ENCODE measurements around the gene MBNL1. TPM values are rescaled to one million over a fixed set of nuclear protein-coding genes. Genes with fewer than 3 reads are reported as not detected.
A peak's percentile ranks its signal among the peaks of the same experiment; 100 is the strongest.
"Not testable (repeated sequence)": the region's sequence is repeated elsewhere in the genome, so short reads cannot be mapped to it uniquely, and the experiment has no call there.

Gene MBNL1
- polyA plus RNA-seq, 4 donors, result 44.0 to 55.3 (median 52.5) TPM

DNA sequence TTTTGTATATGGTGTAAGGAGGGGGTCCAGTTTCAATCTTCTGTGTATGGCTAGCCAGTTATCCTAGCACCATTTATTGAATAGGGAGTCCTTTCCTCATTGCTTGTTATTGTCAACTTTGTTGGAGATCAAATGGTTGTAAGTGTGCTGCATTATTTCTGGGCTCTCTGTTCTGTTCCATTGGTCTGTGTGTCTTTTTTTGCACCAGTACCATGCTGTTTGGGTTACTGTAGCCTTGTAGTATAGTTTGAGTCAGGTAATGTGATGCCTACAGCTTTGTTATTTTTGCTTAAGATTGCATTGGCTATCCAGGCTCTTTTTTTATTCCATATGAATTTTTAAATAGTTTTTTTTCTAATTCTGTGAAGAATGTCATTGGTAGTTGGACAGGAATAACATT is 166.5 kb downstream of the MBNL1 start:
- not testable (repeated sequence) for DNase-seq (ENCODE audit: low read depth in 4 of 4, low spot score in 3 of 4)

DNA sequence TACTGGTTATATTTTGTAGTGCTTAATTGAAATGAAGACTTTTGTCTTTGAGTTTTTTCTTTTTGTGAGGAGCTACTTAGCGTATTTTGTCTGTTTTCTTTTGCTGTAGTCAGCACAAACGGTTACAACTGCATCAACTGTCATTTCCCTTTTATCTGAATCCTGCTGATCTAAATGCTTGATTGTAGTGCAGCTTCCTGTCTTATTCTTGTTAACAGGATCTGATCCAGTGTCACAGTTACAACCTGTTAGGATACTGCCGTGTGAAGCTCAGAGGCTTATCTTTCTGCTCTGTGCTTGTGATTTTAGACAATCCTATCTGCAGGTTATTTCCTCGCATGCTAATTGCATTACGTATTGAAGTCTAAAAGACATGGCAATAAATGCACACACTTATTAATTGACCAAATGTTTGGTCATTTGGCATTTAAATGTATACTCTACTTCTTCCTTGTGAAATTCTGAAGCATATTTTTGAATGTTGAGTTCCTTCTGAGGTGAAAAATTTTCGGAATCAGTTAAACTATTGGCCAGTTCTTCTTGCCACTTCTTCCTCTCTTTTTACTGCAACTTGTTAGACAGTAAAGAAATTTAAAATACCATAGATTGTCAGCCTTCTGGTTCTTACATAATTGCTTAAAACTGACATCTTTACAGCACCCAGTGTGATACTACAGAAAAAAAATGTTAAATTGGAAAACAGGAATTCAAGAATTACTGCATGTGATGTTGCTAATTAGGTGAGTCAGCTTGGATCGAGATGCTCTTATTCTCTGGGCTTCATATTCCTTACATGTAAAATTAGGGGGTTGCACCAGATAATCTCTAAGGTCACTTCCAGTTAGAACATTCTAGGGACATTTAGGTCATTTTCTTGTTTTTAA is 168.2 kb downstream of the MBNL1 start:
- no peak for DNase-seq (ENCODE audit: low read depth in 4 of 4, low spot score in 3 of 4)

DNA sequence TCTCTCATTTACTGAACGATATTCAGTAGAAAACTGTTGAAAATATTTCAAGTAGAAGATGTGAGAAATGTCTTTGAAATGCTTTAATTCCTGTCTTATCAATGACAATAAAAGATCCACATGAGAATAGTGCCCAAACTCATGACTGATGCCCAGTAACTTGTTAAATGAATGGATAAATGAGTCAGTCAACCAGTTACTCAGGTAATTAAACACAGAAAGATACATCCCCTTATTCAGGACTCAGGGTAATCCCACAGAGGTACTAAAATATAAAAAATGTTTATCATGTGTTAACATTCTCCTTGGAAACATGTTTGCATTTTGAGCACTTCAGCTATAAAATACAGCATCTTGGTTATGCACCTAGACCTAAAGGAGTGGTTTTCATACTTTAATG is 169.5 kb downstream of the MBNL1 start:
- DNase-seq (ENCODE audit: low read depth in 4 of 4, low spot score in 3 of 4), result no peak

DNA sequence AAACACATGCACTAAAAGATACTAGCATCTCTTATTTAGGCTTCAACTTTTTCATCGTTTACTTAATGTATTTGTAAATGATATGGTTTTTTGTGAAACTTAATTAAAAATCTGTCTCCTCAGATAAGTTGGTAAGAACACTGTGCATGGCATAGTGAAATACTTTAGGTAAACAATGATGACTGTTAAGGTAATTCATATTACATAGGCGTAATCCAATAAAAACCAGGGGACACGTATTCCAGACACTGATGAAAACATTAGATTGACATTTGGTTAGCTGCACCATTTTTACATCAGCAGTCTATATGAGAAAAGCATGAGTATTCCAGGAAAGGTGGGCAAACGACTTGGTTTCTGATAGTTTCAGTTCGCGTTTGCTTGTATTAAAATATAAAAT is 170.0 kb downstream of the MBNL1 start:
- no peak for DNase-seq (ENCODE audit: low read depth in 4 of 4, low spot score in 3 of 4)

DNA sequence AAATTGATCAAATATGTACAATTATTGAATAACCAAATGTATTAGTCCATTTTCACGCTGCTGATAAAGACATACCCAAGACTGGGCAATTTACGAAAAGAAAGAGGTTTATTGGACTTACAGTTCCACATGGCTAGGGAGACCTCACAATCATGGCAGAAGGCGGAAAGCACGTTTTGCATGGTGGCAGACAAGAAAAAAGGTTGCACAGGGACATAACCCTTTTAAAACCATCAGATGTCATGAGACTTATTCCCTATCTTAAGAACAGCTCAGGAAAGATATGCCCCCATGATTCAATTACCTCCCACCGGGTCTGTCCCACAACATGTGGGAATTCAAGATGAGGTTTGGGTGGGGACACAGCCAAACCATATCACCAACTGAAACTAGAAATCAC is 171.5 kb downstream of the MBNL1 start:
- DNase-seq (ENCODE audit: low read depth in 4 of 4, low spot score in 3 of 4), result not testable (repeated sequence)

DNA sequence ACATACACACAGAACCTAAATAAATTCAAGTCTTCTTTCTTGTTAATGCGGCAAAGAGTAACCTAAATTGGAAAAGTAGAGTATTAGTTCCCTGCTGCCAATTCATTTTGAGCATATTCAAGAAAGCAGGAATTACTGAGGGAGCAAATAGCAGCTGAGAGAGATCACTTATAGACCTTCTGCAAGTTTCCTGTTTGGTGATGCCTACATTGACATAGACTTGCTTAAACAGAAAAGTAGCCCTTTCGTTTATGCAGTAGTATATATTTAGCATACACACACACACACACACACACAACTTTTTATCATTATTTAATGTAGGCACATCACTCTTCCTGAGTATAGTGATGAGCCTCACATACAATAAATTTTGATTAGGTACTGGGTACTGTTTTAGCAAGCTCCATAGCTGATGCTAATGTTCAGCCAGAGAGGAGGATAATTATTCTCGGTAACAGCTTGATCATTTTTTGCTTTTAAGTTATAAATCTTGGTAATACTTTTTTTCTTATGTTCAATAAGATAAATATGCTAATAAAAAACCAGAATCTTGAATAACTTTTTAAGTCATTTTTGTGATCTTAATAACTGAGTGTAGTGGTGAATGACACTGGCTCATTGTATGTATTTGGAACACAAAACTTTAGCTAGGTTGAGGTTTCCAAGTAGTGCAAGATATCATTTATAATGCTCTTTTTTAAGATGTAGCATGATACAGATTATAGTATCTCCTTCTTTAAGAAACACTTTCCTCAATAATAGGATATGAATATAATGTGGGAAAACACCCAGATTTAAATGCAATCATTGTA is 174.7 kb downstream of the MBNL1 start:
- DNase-seq (ENCODE audit: low read depth in 4 of 4, low spot score in 3 of 4), result no peak

DNA sequence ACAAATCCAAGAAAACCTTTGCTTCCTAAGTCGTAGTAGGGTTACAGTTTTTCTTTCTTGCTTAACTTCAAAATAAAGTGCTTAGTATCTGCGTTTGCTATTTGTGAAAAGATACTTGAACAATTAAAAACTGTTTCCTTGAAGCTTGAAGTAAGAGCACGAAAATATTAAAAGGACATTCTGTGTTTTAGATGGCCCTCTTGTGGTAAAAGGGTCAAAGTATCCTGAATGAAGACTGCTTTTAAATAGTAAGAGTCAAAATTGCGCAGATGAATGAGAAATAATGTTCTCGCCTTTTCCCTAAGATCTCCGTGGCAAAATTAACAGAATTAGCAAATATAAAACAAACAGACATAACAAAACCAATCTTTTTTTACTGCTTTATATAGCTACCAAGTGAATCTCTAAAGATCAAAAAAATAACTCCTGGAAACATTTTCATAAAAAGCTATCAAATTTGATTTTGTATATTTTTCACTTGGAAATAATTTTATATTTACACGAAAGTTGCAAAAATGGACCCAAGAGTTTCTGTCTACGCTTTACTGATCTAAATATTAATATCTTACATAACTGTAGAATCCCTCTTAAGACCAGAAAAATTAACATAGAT is 175.4 kb downstream of the MBNL1 start:
- DNase-seq (ENCODE audit: low read depth in 4 of 4, low spot score in 3 of 4), result peak; percentile 20 to 41 (median 24)

DNA sequence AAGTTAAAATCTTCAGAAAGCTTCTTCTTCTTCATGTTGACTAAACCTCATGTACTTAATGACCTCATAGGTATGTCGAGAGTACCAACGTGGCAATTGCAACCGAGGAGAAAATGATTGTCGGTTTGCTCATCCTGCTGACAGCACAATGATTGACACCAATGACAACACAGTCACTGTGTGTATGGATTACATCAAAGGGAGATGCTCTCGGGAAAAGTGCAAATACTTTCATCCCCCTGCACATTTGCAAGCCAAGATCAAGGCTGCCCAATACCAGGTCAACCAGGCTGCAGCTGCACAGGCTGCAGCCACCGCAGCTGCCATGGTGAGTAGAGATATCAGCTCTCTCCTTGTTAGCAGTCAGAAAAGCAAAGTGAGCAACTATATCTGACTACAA is 176.5 kb downstream of the MBNL1 start:
- DNase-seq (ENCODE audit: low read depth in 4 of 4, low spot score in 3 of 4), result no peak

DNA sequence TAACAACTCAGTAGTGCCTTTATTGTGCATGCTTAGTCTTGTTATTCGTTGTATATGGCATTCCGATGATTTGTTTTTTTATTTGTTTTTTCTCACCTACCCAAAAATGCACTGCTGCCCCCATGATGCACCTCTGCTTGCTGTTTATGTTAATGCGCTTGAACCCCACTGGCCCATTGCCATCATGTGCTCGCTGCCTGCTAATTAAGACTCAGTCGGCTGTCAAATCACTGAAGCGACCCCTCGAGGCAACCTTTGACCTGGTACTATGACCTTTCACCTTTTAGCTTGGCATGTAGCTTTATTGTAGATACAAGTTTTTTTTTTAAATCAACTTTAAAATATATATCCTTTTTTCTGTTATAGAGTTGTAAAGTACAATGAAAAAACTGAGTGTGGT is 177.8 kb downstream of the MBNL1 start:
- DNase-seq (ENCODE audit: low read depth in 4 of 4, low spot score in 3 of 4), result no peak

DNA sequence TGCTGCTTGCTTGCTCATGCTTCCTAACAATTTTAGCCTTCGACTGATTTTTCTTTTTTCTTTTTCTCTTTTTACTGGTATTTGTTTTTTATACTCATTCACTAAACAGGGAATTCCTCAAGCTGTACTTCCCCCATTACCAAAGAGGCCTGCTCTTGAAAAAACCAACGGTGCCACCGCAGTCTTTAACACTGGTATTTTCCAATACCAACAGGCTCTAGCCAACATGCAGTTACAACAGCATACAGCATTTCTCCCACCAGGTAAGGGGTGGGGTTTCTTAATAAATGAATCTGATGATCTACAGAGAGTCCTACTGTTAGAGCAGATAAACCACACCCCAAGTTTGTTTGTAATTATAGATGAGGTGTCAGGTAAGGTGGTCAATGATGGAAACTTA is 178.8 kb downstream of the MBNL1 start:
- DNase-seq (ENCODE audit: low read depth in 4 of 4, low spot score in 3 of 4), result no peak

DNA sequence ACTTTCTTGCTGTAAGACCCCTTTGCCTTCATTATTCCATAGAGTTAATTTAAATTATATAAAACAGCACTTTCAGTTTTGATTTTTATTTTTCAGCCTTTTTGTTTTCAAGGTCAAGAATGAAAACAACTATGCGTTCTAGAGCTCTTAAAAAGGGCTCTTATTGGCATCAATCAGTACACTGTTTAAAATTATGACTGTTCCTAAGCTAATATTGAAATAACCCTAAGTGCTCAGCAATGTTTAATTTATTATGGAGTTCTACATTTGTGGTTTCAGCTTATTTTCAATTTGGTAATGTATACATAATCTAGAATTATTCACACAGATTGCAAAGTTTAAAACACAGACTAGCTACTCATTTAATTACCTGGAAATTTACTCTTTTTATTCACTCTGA is 179.4 kb downstream of the MBNL1 start:
- DNase-seq (ENCODE audit: low read depth in 4 of 4, low spot score in 3 of 4), result no peak

DNA sequence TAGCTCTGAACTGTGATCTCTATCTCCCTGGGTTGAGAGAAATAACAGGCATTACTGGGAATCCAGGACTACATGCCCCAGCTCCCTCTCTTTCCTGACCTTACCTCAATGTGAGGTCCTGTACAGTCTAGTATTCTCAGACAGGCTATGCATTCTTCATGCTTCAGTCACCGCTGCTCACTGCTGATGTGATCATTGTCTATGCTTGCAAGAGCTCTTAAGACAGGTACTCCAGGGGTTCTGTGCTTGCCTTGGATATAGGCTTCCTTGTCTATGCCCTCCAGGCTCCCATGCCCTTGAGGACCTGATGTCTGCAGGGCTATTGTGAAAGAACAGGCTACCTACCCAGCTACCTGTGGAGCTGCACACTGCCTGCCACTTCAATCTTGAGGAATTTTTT is 183.6 kb downstream of the MBNL1 start:
- no peak for DNase-seq (ENCODE audit: low read depth in 4 of 4, low spot score in 3 of 4)

DNA sequence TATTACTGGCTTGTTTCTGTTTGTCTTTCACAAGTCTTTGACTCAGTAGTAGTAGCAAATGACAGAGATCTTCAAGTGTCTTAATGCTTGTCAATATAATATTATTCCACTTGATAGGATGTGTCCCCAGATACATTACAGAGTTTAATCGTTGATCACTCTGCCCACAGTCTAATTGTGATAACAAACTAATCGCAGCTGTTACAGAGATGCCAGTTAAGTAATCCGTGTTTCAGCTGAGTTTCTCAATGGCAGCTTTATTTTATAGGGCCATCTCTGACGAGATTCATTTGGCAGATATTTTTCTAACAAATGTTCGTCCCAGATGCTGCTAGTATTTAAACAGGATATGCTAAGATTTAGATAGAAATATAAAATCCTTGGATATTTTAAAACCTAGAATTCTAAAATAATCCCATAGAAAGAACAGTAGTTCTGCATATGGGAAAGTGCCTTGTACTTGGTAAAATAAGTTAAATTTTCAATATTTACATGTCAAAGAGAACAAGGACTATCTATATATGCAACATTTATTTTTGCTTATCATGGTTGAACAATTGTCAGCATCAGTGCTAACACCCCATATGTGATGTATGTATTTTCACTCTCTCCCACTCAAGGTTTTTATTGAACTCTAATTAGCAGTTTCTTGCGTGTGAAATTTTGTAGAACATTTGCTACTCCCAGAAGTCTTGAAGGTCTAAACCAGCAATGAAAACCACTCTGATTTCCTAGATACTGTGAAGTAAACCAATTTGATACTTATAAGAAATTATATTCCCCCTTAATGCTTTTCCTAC is 185.5 kb downstream of the MBNL1 start:
- DNase-seq (ENCODE audit: low read depth in 4 of 4, low spot score in 3 of 4), result no peak

DNA sequence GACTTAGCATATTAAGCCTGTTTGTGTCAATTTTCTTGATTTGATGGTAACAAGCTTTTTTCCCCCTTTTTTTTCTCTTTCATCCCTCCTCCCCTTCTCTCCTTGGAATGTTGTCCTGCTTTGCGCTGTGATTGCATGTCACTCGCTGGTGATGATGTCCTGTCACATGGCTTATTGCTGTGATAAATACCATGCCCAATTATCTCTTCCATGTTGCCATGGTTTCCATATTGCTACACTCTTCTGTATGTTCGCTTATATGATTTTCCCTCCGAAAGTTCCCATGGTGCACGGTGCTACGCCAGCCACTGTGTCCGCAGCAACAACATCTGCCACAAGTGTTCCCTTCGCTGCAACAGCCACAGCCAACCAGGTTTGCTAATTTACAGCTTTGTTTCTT is 187.3 kb downstream of the MBNL1 start:
- DNase-seq (ENCODE audit: low read depth in 4 of 4, low spot score in 3 of 4), result no peak

DNA sequence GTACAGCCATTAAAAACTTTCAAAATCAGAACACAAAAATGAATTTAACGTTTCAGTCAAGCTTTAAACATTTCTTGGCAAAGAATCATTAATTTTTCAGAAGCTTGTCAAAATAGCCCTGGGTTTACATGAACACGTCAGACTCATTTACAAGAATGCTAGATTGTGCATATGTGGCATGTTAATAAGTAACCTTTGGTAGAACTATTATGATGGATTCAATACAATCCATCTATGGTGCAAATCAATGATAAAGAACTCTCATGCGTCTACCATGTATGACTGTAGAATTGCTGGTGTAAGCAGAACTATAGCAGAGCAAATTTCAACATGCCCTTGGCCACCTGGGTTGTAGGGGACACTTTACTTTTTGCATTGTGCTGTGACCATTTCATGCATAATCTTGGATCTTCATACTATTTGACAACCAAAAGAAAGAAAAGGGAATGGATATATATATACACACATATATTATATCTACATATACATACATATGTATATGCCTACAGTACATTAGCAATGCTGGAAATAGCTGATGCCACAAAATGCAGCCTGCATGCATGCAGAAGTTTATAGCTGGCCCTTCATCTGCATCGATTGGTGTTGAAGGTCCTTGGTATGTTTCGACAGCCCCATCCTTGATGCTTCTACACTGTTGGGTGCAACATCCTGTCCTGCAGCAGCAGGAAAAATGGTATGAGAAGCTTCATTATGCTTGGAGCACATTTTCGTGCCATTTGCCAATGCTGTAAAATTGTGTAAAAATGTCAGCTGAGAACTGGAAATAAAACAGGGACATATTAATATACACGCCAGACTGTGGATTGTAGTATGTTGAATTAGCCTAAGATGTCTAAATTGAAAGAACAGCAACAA is 189.0 kb downstream of the MBNL1 start:
- no peak for DNase-seq (ENCODE audit: low read depth in 4 of 4, low spot score in 3 of 4)

DNA sequence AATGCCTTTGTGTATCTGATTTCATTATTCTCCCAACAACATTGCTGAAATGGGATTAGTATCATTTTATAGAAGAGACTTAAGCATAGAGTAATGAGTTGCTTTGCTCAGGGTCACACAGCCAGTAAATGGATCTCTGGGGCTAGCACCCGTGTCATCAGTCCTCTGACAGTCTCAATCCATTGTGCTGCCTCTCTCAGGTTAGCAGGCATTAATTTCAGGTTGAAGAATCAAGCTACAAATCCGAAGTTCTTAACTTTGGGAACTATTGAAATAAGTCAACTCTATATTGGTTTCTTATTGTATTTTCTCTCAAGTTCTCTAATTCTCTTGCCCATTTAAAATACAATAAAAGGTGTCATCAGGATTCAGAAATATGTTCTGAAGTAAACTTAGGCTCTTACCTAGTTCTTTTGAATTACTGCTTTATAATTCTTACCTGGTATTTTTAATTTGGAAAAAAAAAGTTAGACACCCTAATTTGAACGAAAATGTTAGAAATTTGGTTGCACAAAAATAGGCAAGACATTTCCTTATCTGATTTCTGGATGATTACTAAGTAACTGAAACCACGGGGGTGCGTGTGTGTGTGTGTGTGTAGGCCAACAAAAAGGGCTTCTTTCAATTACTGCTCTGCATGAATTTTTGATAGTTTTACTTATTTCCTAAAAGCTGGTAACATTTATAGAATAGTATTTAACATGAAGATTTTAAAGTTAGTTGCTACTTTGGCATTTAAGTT is 189.8 kb downstream of the MBNL1 start:
- DNase-seq (ENCODE audit: low read depth in 4 of 4, low spot score in 3 of 4), result no peak

DNA sequence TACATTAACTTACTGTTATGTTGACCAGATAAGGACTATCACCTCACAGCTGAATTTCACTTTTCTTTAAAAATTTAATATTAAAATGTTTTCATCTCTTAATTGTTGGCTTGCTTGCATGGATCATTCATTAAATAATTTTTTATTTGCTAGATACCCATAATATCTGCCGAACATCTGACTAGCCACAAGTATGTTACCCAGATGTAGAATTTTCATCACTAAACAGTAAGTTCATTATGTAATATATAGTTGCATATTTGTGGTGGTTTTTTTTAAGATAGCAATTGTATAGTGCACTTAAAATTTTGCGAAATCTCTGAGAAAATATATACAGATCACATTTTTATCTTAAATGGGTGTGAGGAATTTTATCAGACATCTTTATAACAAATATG is 190.4 kb downstream of the MBNL1 start:
- no peak for DNase-seq (ENCODE audit: low read depth in 4 of 4, low spot score in 3 of 4)

DNA sequence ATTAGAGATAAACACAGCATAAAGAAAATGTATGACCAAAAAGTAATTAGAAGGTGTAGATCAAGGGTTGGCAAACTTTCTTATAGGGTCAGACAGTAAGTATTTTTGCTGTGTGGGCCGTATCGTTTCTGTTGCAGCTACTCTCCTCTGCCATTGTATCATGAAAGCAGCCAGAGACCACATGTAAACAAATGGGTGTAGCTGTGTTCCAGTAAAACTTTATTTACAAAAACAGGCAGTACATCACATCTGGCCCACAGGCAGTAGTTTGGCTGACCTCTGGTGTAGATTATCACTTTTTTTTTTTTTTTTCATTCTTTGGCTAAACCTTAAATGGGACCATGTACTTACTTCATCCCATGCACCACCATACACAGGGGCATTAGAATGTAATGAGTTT is 190.8 kb downstream of the MBNL1 start:
- no peak for DNase-seq (ENCODE audit: low read depth in 4 of 4, low spot score in 3 of 4)

DNA sequence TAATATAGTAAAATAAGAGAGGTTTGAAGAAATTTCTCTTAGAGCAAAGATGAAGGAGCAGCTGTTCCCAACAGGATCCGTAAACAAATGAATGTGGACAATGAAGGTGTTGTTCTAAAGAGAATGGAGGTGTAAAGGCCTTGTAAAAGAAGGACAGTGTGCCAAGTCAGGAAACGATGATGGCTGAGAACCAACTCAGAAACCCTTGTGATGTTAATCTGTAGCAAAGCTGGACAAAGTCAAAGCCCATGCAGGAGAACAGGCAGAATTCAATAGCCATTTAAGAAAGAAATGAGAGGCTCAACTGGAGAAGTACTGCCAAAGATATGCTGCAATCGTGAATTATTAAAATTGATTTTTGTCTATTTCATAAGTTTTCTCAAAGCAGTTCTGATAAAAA is 192.2 kb downstream of the MBNL1 start:
- DNase-seq (ENCODE audit: low read depth in 4 of 4, low spot score in 3 of 4), result no peak
